GM19438 (cell line): ENCODE data around the gene KCND1.
A peak's percentile ranks its signal among the peaks of the same experiment; 100 is the strongest.

Source experiments
- ATAC-seq: cut with Tn5 transposase; IDR thresholded peaks from one replicate; pipeline ENCODE4 v1.9.1; 2021; ENCODE audit warnings: low read depth; ENCODE audit not compliant: unreplicated experiment

Gene KCND1

GRCh38 chrX:48939524-48940228 lies 32.0 kb downstream of the KCND1 start:
- no peak for ATAC-seq

GRCh38 chrX:48938721-48939425 lies 32.8 kb downstream of the KCND1 start:
- ATAC-seq = peak; percentile 40

DNA sequence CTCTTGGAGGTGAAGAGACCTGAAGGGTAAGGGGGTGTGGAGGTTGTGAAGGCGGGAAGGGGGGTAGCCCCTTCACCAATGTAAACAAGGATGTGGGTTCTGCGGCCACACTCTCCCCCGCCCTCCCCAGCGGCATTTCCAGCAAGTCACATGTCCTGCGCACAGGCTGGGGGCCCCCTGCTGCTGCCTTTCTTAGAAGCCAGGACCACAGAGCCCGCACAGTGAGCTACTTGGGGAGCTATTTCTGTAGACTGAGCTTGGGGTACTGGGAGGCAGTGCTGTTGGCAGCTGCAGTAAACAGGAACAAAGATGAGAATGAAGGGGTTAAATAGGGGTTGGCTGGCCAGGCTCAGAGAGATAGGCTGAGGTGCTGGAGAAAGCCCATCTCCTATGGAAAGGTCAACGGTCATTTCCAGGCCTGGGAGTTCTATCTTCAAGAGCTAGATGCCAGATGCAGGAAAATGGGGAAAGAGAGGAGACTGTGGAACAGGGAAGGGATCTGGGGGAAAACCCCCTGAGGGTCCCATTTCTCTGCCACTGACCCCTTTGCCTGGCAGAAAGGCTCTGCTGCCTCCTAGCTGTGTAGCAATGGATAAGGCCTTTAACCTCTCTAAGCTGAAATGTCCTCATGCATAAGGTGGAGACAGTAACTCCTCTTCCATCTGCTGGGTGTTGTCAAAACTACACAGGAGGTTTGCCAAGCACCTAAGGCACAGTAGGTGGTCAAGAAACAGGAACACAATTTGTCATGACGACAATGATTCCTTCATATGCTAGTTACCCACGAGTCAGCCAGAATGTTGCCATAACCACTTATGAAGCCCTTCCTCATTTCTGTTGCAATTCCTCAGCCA lies 34.4 kb downstream of the KCND1 start:
- peak; percentile 64 for ATAC-seq

DNA sequence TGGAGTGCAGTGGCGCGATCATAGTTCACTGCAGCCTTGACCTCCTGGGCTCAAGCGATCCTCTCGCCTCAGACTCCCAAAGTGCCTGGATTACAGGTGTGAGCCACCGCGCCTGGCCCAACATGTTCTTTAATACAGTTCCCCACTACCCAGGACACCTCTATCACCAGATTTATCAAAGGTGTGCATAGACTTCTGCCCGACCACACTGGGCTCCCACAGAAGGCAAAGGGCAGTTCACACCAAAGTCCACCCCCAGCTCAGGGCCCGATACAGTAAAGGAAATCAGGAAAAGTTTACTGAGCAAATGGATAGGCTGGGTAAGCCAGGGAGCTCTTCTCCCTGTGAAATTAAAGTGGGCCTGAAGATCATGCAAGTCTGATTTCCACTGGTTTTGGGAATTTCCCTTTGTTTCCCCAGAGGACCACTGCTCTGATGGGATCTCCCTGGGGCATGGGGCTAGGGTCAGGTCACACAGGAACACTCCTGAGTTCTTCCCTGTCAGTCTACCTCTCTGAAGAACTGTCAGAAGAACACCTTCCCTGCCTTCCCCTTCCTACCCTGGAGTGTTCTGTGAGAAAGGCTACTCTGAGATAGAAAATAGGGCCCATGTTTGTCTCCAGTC lies 35.1 kb downstream of the KCND1 start:
- ATAC-seq = no peak

GRCh38 chrX:48935301-48935670 lies 36.4 kb downstream of the KCND1 start:
- no peak for ATAC-seq

DNA sequence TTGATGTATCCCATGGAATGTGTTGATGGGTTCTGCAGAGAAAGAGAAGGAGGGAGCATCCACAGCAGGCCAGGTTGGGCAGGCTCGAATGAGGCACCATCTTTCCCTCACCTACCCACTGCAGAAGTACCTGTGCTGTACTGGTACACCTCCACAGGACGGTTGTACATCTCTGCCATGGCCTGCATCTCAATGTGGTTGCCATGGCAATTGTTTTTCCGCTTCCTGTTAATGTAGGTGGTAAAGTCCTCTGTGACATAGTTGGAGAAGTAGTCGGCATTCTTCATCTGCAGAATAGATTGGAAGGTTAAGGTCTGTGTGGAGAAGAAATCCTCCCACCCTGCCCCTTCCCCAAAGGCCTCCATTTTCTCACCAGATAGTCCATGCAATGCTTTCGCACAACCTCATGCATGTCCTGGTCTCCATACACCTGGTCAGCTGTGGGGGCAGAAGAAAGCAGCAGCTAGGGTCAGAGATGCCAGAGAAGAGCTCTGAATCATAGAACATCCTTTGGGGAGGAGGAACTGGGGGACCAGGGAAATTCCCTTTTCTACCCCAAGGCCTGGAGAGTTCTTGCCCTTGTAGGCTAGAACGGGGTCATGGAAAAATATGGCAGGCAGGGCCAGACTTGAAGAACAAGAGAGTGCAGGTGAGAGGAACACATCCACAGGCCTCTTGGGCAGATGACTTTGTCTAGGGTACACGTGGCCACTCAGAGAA lies 36.9 kb downstream of the KCND1 start:
- ATAC-seq = no peak

- ATAC-seq = no peak
Observed at GRCh38 chrX:48933757-48934156, 37.9 kb downstream of the KCND1 start.

- no peak for ATAC-seq
Observed at GRCh38 chrX:48927736-48928382, 43.8 kb downstream of the KCND1 start.

GRCh38 chrX:48927123-48927522 lies 44.5 kb downstream of the KCND1 start:
- no peak for ATAC-seq

DNA sequence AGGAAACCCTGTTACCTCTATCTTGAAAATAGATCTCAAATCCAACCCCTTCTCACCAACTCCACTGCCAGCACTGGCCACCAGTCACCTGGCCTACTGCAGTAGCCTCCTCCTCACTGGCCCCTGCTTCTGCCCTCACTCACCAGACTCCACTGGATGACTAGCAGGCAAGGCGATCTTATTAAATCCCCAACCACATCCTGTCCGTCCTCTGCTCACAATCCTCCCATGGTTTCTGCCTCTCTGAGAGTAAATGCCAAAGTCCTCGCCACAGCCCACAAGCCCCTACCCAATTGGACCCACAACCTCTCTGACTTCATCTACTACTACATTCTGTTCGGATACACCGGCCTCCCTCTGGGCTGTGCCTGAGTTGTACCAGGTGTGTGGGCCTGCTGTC lies 47.4 kb downstream of the KCND1 start:
- ATAC-seq = no peak

- no peak for ATAC-seq
Observed at GRCh38 chrX:48923771-48924170, 47.9 kb downstream of the KCND1 start.

GRCh38 chrX:48920718-48921104 lies 50.9 kb downstream of the KCND1 start:
- ATAC-seq = no peak

GRCh38 chrX:48919947-48920717 lies 51.5 kb downstream of the KCND1 start:
- no peak for ATAC-seq

- no peak for ATAC-seq
Observed at GRCh38 chrX:48919360-48919841, 52.2 kb downstream of the KCND1 start.

DNA sequence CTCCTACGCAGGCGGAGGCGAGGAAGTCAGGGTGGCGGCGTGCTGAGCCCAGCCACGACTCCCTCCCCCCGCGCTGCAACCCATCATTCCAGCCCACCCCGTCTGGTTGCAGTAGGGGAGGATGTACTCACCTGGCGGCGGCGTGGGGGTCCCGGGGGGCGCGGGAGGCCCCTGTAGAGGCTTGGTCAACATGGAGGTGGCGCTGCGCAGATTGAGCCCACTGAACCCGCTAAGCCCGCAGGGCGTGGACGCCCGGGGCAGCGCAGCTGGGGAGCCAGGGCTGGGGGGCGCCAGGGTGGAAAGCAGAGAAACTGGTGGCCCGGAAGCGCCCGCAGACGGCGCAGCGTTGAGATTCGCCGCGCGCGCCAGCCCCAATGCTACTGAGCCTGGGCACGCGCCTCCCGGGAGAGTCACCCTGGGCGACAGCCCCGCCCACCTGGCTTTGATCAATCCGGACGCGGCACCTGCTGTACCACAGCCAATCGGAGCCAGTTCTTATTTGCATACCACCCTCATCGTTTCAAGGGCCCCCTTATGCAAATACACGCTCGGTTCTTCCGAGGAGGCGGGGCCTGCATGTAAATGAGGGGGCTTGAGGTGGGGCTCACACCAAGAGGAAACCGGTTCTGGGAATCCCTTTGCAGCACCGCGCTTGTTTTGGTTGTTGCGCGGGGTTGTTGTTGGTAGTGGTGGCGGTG lies 52.9 kb downstream of the KCND1 start, which contains the start of gene PIM2:
Gene PIM2 (minus strand): TSS at position 382 of the 698 bp plus-strand sequence. CDS start 190 bp downstream, at position 192.
- peak; percentile 72 for ATAC-seq

- no peak for ATAC-seq
Observed at GRCh38 chrX:48918301-48918642, 53.4 kb downstream of the KCND1 start.

GRCh38 chrX:48917139-48918001 lies 54.3 kb downstream of the KCND1 start:
- peak; percentile 46 for ATAC-seq
